22Rv1 (cell line): ENCODE results near the gene YBX3.

Source experiments
- H3K27ac ChIP-seq: fragments of 450-650 bp; 2 replicates; pipeline ENCODE4 v1.5.1; 2017
- ZFX ChIP-seq: fragments of 450-650 bp; IDR thresholded peaks from 2 replicates; pipeline ENCODE4 v1.6.1; 2017; ENCODE audit warnings: antibody characterized with exemption, borderline replicate concordance
- TF ChIP-seq, protein P1 (sequence below): fragments of 450-650 bp; IDR thresholded peaks from 2 replicates; pipeline ENCODE4 v1.5.1; 2017; ENCODE audit warnings: mild to moderate bottlenecking

The YBX3 gene

DNA sequence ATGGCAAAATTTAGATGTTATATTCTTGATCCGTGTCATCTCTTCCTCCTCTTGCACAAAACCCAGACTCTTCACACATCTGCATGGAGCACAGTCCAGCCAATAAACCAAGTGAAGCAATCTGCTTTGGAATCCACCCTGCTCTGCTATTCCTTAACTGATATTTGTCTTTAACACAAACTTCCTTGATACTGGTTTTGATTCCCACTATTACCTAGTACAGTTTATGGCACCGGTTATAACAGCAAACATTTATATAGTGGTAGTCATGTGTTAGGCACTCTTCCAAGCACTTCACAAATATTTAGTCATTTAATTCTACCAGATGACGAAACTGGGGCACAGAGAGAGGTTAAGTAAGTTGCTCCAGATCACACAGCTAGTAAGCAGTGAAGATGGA, 61.8 kb downstream of the YBX3 start:
- H3K27ac ChIP-seq: peak overlapping the region; percentile 26

DNA sequence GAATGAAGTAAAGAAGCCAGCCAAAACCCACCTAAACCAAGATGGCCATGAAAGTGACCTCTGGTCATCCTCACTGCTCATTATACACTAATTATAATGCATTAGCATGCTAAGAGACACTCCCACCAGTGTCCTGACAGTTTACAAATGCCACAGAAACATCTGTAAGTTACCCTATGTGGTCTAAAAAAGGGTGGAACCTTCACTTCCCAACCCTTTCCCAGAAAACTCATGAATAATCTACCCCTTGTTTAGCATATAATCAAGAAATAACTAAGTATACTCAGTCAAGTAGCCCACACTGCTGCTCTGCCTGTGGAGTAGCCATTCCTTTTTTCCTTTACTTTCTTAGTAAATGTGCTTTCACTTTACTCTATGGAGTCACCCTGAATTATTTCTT, 69.1 kb downstream of the YBX3 start:
- no peak for TF ChIP-seq ZFX
- TF ChIP-seq, protein P1, sequence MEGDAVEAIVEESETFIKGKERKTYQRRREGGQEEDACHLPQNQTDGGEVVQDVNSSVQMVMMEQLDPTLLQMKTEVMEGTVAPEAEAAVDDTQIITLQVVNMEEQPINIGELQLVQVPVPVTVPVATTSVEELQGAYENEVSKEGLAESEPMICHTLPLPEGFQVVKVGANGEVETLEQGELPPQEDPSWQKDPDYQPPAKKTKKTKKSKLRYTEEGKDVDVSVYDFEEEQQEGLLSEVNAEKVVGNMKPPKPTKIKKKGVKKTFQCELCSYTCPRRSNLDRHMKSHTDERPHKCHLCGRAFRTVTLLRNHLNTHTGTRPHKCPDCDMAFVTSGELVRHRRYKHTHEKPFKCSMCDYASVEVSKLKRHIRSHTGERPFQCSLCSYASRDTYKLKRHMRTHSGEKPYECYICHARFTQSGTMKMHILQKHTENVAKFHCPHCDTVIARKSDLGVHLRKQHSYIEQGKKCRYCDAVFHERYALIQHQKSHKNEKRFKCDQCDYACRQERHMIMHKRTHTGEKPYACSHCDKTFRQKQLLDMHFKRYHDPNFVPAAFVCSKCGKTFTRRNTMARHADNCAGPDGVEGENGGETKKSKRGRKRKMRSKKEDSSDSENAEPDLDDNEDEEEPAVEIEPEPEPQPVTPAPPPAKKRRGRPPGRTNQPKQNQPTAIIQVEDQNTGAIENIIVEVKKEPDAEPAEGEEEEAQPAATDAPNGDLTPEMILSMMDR: no peak
- H3K27ac ChIP-seq: no peak overlapping the region

More for the DNA sequence above, 61.8 kb downstream of the YBX3 start:
- TF ChIP-seq ZFX: no peak
- TF ChIP-seq, protein P1: no peak

DNA sequence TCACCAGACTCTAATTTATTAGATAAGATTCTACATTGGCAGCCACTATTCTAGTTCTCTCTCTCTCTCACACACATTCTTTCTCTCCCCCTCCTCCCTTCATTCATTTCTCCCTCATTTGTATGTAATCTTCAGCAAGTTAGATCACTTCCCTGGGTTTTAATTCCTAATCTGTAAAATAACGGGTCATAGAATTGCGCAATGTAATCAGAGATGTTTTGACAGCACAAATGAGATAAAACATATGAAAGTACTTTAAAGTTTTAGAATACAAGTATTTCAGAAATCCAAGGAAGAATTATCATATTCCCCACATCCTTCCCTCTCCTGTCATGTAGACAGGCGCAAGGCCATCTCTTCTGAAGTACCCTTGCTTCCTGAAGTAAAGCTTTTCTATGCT, 70.9 kb downstream of the YBX3 start:
- no peak for TF ChIP-seq ZFX
- TF ChIP-seq, protein P1: no peak
- no peak overlapping the region for H3K27ac ChIP-seq
